Suprapubic skin (tissue), 3 donors: ENCODE data around the gene RPRD1B.

Experiments used
- POLR2A ChIP-seq, 2 donors: fragments of 450-650 bp; IDR thresholded peaks; one replicate each; pipeline ENCODE4 v1.6.1; 2017; ENCODE audit warnings: antibody characterized with exemption in 2 of 2, mild to moderate bottlenecking in 2 of 2, moderate library complexity in 2 of 2
- TF ChIP-seq, protein P1 (sequence below), 2 donors: fragments of 200-600 bp in 1 of 2; fragments of 450-650 bp in 1 of 2; sonication (generic) in 1 of 2; IDR thresholded peaks; one replicate each; pipeline ENCODE4 v1.5.1; 2016 to 2019; ENCODE audit warnings: antibody characterized with exemption in 2 of 2, mild to moderate bottlenecking in 1 of 2, moderate library complexity in 1 of 2

- TF ChIP-seq, protein P1, sequence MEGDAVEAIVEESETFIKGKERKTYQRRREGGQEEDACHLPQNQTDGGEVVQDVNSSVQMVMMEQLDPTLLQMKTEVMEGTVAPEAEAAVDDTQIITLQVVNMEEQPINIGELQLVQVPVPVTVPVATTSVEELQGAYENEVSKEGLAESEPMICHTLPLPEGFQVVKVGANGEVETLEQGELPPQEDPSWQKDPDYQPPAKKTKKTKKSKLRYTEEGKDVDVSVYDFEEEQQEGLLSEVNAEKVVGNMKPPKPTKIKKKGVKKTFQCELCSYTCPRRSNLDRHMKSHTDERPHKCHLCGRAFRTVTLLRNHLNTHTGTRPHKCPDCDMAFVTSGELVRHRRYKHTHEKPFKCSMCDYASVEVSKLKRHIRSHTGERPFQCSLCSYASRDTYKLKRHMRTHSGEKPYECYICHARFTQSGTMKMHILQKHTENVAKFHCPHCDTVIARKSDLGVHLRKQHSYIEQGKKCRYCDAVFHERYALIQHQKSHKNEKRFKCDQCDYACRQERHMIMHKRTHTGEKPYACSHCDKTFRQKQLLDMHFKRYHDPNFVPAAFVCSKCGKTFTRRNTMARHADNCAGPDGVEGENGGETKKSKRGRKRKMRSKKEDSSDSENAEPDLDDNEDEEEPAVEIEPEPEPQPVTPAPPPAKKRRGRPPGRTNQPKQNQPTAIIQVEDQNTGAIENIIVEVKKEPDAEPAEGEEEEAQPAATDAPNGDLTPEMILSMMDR (IDR thresholded peaks at IDR 0.05) = no peak
- TF ChIP-seq POLR2A (IDR thresholded peaks at IDR 0.05) = no peak
Measured at GRCh38 chr20:37988306-37988954, 45.1 kb upstream of the RPRD1B start.
